HT-29 (cell line): Measurements from ENCODE around the gene SMOC1. TPM values are rescaled to one million over a fixed set of nuclear protein-coding genes. Genes with fewer than 3 reads are reported as not detected.

Experiments
- DNase-seq: peaks from one replicate; pipeline ENCODE4 v3.0.0-alpha.2; 2015; ENCODE audit warnings: low spot score
- total RNA-seq: library from RNA; depleted of rRNA; stranded (reverse); fragments of >200 nt; shearing (Covaris generic); gene quantifications from 2 replicates; pipeline ENCODE4 v1.2.3, GENCODE V29; 2014

The SMOC1 gene
- total RNA-seq, 1 experiment from 2014 or later = not detected

- DNase-seq = no peak
Measured at GRCh38 chr14:70033561-70033960, 154.3 kb downstream of the SMOC1 start.

- no peak for DNase-seq
Measured at GRCh38 chr14:70034257-70034656, 155.0 kb downstream of the SMOC1 start.

GRCh38 chr14:70036665-70037064, 157.4 kb downstream of the SMOC1 start:
- no peak for DNase-seq

- no peak for DNase-seq
Measured at GRCh38 chr14:70043001-70043400, 163.8 kb downstream of the SMOC1 start.

- DNase-seq = no peak
Measured at GRCh38 chr14:70045310-70045709, 166.1 kb downstream of the SMOC1 start.

GRCh38 chr14:70045844-70046535, 166.8 kb downstream of the SMOC1 start:
- peak; percentile 71 for DNase-seq

- peak; percentile 45 for DNase-seq
Measured at GRCh38 chr14:70047598-70048312, 168.5 kb downstream of the SMOC1 start.

GRCh38 chr14:70048313-70048654, 169.1 kb downstream of the SMOC1 start:
- DNase-seq = no peak

- DNase-seq = no peak
Measured at GRCh38 chr14:70049605-70050004, 170.4 kb downstream of the SMOC1 start.

GRCh38 chr14:70050136-70050535, 170.9 kb downstream of the SMOC1 start:
- no peak for DNase-seq

- peak; percentile 22 for DNase-seq
Measured at GRCh38 chr14:70052990-70053389, 173.8 kb downstream of the SMOC1 start.

GRCh38 chr14:70057519-70058136, 178.4 kb downstream of the SMOC1 start:
- DNase-seq = no peak

GRCh38 chr14:70059545-70059944, 180.3 kb downstream of the SMOC1 start:
- no peak for DNase-seq

GRCh38 chr14:70061108-70061507, 181.9 kb downstream of the SMOC1 start:
- no peak for DNase-seq

- no peak for DNase-seq
Measured at GRCh38 chr14:70064136-70064865, 185.1 kb downstream of the SMOC1 start.

- DNase-seq = no peak
Measured at GRCh38 chr14:70067810-70068209, 188.6 kb downstream of the SMOC1 start.

- no peak for DNase-seq
Measured at GRCh38 chr14:70069186-70069585, 190.0 kb downstream of the SMOC1 start.

GRCh38 chr14:70073924-70074566, 194.8 kb downstream of the SMOC1 start:
- peak; percentile 75 for DNase-seq

GRCh38 chr14:70077005-70077404, 197.8 kb downstream of the SMOC1 start:
- DNase-seq = no peak

GRCh38 chr14:70077720-70078119, 198.5 kb downstream of the SMOC1 start:
- no peak for DNase-seq

- DNase-seq = no peak
Measured at GRCh38 chr14:70078329-70078728, 199.1 kb downstream of the SMOC1 start.

GRCh38 chr14:70080076-70080475, 200.9 kb downstream of the SMOC1 start:
- DNase-seq = no peak
